ENCODE data around the gene AP4S1. TPM values are rescaled to one million over a fixed set of nuclear protein-coding genes. Genes with fewer than 3 reads are reported as not detected.
"Not testable (repeated sequence)": the region's sequence is repeated elsewhere in the genome, so short reads cannot be mapped to it uniquely, and the experiment has no call there.

Gene AP4S1
- polyA plus RNA-seq, 3 donors: 16.1 to 17.8 (median 16.8) TPM

GRCh38 chr14:31003284-31003683 is 22.2 kb upstream of the AP4S1 start:
- no peak for DNase-seq

- not testable (repeated sequence) for DNase-seq
These were observed 21.4 kb upstream of the AP4S1 start for GRCh38 chr14:31004007-31004406.

- DNase-seq: no peak
These were observed 18.7 kb upstream of the AP4S1 start for GRCh38 chr14:31006703-31007102.

- no peak for DNase-seq
These were observed 15.4 kb upstream of the AP4S1 start for GRCh38 chr14:31009836-31010574.

- no peak for DNase-seq
These were observed 14.5 kb upstream of the AP4S1 start for GRCh38 chr14:31010935-31011334.

- DNase-seq: no peak
These were observed 11.6 kb upstream of the AP4S1 start for GRCh38 chr14:31013841-31014240.

- DNase-seq: no peak
These were observed 7.3 kb upstream of the AP4S1 start for GRCh38 chr14:31018057-31018645.

GRCh38 chr14:31020834-31021575 is 4.4 kb upstream of the AP4S1 start:
- DNase-seq: no peak

- no peak for DNase-seq
These were observed 3.9 kb upstream of the AP4S1 start for GRCh38 chr14:31021576-31021949.

- DNase-seq: no peak
These were observed 3.1 kb upstream of the AP4S1 start for GRCh38 chr14:31022386-31022785.

GRCh38 chr14:31024010-31024480 is 1.4 kb upstream of the AP4S1 start:
- DNase-seq: no peak

GRCh38 chr14:31024577-31025366 is 677 bp upstream of the AP4S1 start:
- no peak for DNase-seq

- no peak for DNase-seq
These were observed 614 bp downstream of the AP4S1 start, which contains the start of gene STRN3 for GRCh38 chr14:31026077-31026449. Gene STRN3, minus strand, starts transcription at chr14:31026379. Its CDS starts 194 bp downstream, at chr14:31026185.

GRCh38 chr14:31026450-31027235 is 1.2 kb downstream of the AP4S1 start:
- DNase-seq: peak; percentile 96

- DNase-seq: no peak
These were observed 2.4 kb downstream of the AP4S1 start for GRCh38 chr14:31027847-31028246.

GRCh38 chr14:31029016-31029970 is 3.8 kb downstream of the AP4S1 start:
- no peak for DNase-seq

GRCh38 chr14:31030469-31030868 is 5.0 kb downstream of the AP4S1 start:
- DNase-seq: no peak

GRCh38 chr14:31036552-31036951 is 11.1 kb downstream of the AP4S1 start:
- DNase-seq: no peak

GRCh38 chr14:31037709-31038221 is 12.3 kb downstream of the AP4S1 start:
- DNase-seq: no peak
